ENCODE results near the gene BRD8. TPM values are rescaled to one million over a fixed set of nuclear protein-coding genes. Genes with fewer than 3 reads are reported as not detected.

The BRD8 gene
- total and polyA plus RNA-seq, 8 donors, result 42.0 to 212 (median 158) TPM

GRCh38 chr5:138095100-138095907 is 83.1 kb downstream of the BRD8 start:
- Histone ChIP-seq H3K27ac (no peak overlapping the region), H3K27me3 (peaks cover 0 to 32% of the 10 kb centered on the region in 2 donors), H3K9me3 (no peaks in the 10 kb centered on the region), H3K36me3 (no peaks in the 10 kb centered on the region), H3K4me3 (no peak overlapping the region), H3K4me1 (peaks cover 0 to 4% of the 10 kb centered on the region in 2 donors)
- ATAC-seq, result no peak
- no peak for TF ChIP-seq CTCF (IDR thresholded peaks at IDR 0.05)
- no peak for DNase-seq
- intact Hi-C loops (cut with DNase I), result no loop called here

DNA sequence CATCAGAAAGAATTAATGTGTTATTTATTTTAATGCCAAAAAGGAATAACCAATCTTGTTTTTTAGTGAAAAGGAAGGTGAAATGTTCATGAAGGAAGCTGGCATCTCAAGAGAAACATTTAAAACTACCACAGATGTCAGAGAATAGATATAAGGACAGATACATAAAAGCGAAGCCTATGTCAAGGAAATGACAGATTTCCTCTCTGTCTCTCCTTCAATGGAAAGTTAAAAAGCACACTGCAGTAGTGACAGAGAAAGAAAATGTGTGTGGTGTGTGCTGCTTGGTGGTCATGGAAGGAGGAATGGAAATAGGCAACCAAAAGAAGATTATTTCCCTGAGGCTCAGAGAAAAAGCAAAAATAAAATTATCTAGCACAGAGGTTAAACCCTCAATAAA is 85.4 kb downstream of the BRD8 start:
- Histone ChIP-seq H3K36me3 (no peaks in the 10 kb centered on the region), H3K4me1 (peaks cover 0 to 4% of the 10 kb centered on the region in 2 donors), H3K27me3 (peaks cover 0 to 11% of the 10 kb centered on the region in 2 donors), H3K9me3 (no peaks in the 10 kb centered on the region), H3K4me3 (no peak overlapping the region), H3K27ac (no peak overlapping the region)
- intact Hi-C loops (cut with DNase I), result no loop called here
- no peak for ATAC-seq
- DNase-seq, result no peak
- TF ChIP-seq CTCF (IDR thresholded peaks at IDR 0.05), result no peak

- Histone ChIP-seq H3K4me1 (peaks cover 0 to 4% of the 10 kb centered on the region in 2 donors), H3K4me3 (no peak overlapping the region), H3K27me3 (peaks cover 0 to 5% of the 10 kb centered on the region in 2 donors), H3K9me3 (no peaks in the 10 kb centered on the region), H3K27ac (no peak overlapping the region), H3K36me3 (no peaks in the 10 kb centered on the region)
- no peak for TF ChIP-seq CTCF (IDR thresholded peaks at IDR 0.05)
- DNase-seq (no peak), ATAC-seq (no peak)
- intact Hi-C loops (cut with DNase I), result no loop called here
These were observed 86.1 kb downstream of the BRD8 start for GRCh38 chr5:138092301-138092700.

DNA sequence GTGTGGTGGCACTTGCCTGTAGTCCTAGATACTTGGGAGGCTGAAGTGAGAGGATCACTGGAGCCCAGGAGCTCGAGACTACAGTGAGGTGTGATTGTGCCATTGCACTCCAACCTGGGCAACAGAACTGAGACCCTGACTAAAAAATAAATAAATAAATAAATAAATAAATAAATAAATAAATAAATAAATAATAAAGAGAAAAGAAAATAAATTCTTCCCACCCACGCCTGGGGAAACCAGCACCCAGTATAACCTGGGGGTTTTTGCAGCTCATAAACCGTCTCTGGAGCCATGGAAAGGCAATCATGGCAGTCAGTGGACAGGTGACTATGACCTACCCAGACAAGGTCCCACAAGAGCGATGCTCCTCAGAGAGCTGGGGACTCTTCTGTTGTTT is 86.7 kb downstream of the BRD8 start:
- DNase-seq (no peak), ATAC-seq (no peak)
- H3K27ac ChIP-seq, result no peak overlapping the region
- H3K4me3 ChIP-seq, result no peak overlapping the region
- peaks cover 0 to 5% of the 10 kb centered on the region in 2 donors for H3K27me3 ChIP-seq
- intact Hi-C loops (cut with DNase I), result no loop called here
- H3K4me1 ChIP-seq, result peaks cover 0 to 4% of the 10 kb centered on the region in 2 donors
- H3K9me3 ChIP-seq, result no peaks in the 10 kb centered on the region
- TF ChIP-seq CTCF (IDR thresholded peaks at IDR 0.05), result no peak
- H3K36me3 ChIP-seq, result no peaks in the 10 kb centered on the region

Other genes starting within 250 kb of the BRD8 start
- 10 to 100 TPM; 23.8 to 35.2 TPM for gene FAM13B, start 145.6 kb downstream of the BRD8 start, total RNA-seq
- gene FAM13B, start 145.6 kb downstream of the BRD8 start, polyA plus RNA-seq (ENCODE audit: insufficient read length in 6 of 6), result 10 to 100 TPM; 38.3 to 53.3 (median 47.1) TPM
- not detected for gene WNT8A, start 94.6 kb downstream of the BRD8 start, total RNA-seq
- not detected for gene WNT8A, start 94.6 kb downstream of the BRD8 start, polyA plus RNA-seq (ENCODE audit: insufficient read length in 6 of 6)
- 1 to 10 TPM; 5.9 to 7.0 TPM for gene NME5, start 39.2 kb downstream of the BRD8 start, total RNA-seq
- gene NME5, start 39.2 kb downstream of the BRD8 start, polyA plus RNA-seq (ENCODE audit: insufficient read length in 6 of 6), result 10 to 100 TPM in 4 of 6 donors, 1 to 10 TPM in 2; 8.3 to 13.0 (median 12.2) TPM
- gene KIF20A, start 482 bp upstream of the BRD8 start, total RNA-seq, result 10 to 100 TPM in 1 of 2 donors, 1 to 10 TPM in 1; 1.6 to 12.1 TPM
- gene KIF20A, start 482 bp upstream of the BRD8 start, polyA plus RNA-seq (ENCODE audit: insufficient read length in 6 of 6), result 100 to 1,000 TPM in 1 of 6 donors, 10 to 100 TPM in 5; 33.7 to 106 (median 49.6) TPM
- gene CDC23, start 34.7 kb upstream of the BRD8 start, total RNA-seq, result 10 to 100 TPM; 18.8 to 27.1 TPM
- gene CDC23, start 34.7 kb upstream of the BRD8 start, polyA plus RNA-seq (ENCODE audit: insufficient read length in 6 of 6), result 10 to 100 TPM; 52.6 to 62.2 (median 56.4) TPM
- gene GFRA3, start 96.0 kb upstream of the BRD8 start, total RNA-seq, result 1 to 10 TPM in 1 of 2 donors, not detected in 1; 1.9 TPM
- gene GFRA3, start 96.0 kb upstream of the BRD8 start, polyA plus RNA-seq (ENCODE audit: insufficient read length in 6 of 6), result 1 to 10 TPM; 2.0 to 4.7 (median 3.5) TPM
- 1 to 10 TPM in 1 of 2 donors, under 1 TPM in 1; 0.34 to 2.0 TPM for gene CDC25C, start 153.2 kb upstream of the BRD8 start, total RNA-seq
- gene CDC25C, start 153.2 kb upstream of the BRD8 start, polyA plus RNA-seq (ENCODE audit: insufficient read length in 6 of 6), result 10 to 100 TPM in 3 of 6 donors, 1 to 10 TPM in 3; 6.2 to 14.6 (median 9.5) TPM
- gene FAM53C, start 159.6 kb upstream of the BRD8 start, total RNA-seq, result 10 to 100 TPM; 23.9 to 25.0 TPM
- 10 to 100 TPM; 40.2 to 43.4 (median 42.5) TPM for gene FAM53C, start 159.6 kb upstream of the BRD8 start, polyA plus RNA-seq (ENCODE audit: insufficient read length in 6 of 6)
- gene KDM3B, start 174.1 kb upstream of the BRD8 start, total RNA-seq, result 10 to 100 TPM; 47.5 to 50.4 TPM
- 10 to 100 TPM; 78.1 to 96.3 (median 81.5) TPM for gene KDM3B, start 174.1 kb upstream of the BRD8 start, polyA plus RNA-seq (ENCODE audit: insufficient read length in 6 of 6)

All from left lung (tissue), 10 donors.